Measurements from ENCODE around the gene PLD6. TPM values are rescaled to one million over a fixed set of nuclear protein-coding genes. Genes with fewer than 3 reads are reported as not detected.

Gene PLD6
- total and polyA plus RNA-seq, 10 of the 15 experiments (the other 5 are each of a cell fraction or from before 2014, with no cell fraction given), result 4.7 to 21.4 (median 12.0) TPM

- Histone ChIP-seq H3K36me3 (ENCODE audit: control insufficient read depth in 2 of 2, insufficient read depth in 2 of 2, low read length in 1 of 2) (peaks cover 16 to 26% of the 10 kb centered on the region in 2 experiments; a peak in 3 of 4 replicates), H4K20me1 (ENCODE audit: control insufficient read depth, insufficient read depth) (no peaks in the 10 kb centered on the region), H3K27ac (ENCODE audit: control insufficient read depth, insufficient read depth) (no peak overlapping the region), H2AFZ (ENCODE audit: control insufficient read depth, low read depth, low read length) (no peak overlapping the region), H3K4me1 (ENCODE audit: control insufficient read depth, insufficient read depth, low read length) (no peaks in the 10 kb centered on the region), H3K9ac (ENCODE audit: control insufficient read depth, insufficient read depth, low read length) (no peak overlapping the region), H3K27me3 (replicated peaks in 1 of 2; ENCODE audit: control insufficient read depth in 2 of 2, insufficient read depth in 2 of 2, low read length in 1 of 2) (no peaks in the 10 kb centered on the region), H3K9me3 (replicated peaks; ENCODE audit: control insufficient read depth, insufficient read depth, low read length) (no peaks in the 10 kb centered on the region), H3K79me2 (ENCODE audit: control insufficient read depth, insufficient read depth, low read length) (no peaks in the 10 kb centered on the region), H3K4me2 (ENCODE audit: control insufficient read depth, insufficient read depth) (no peak overlapping the region), H3K4me3 (no peak overlapping the region)
- 0 out of 2 replicates have a peak, but pooled peaks have one; percentile 20 for TF ChIP-seq PAX5 (IDR thresholded peaks at IDR 0.05; ENCODE audit: borderline replicate concordance, low read depth, low read length)
- TF ChIP-seq MTA3 (IDR thresholded peaks at IDR 0.05; ENCODE audit: borderline replicate concordance, low read length), result no peak
- TF ChIP-seq ETV6 (conservative IDR thresholded peaks at IDR 0.05 in 1 of 2, IDR thresholded peaks at IDR 0.05 in 1 of 2; ENCODE audit: borderline replicate concordance in 1 of 2, low read depth in 1 of 2), result no peak
- ChIA-PET POLR2A (no interaction called here), CTCF (interaction anchor here (0.6 kb wide), 1 partner anchor 1830 kb away, joined by 4 read pairs; no protein-coding TSS in a partner anchor), RAD21 (ENCODE audit: unreplicated experiment) (no interaction called here), SMC1A (ENCODE audit: uncharacterized antibody, unreplicated experiment) (interaction anchor here (0.5 kb wide), 1 partner anchor 65 kb away, joined by 3 read pairs; the partner anchor contains the start of gene FLCN)
- intact Hi-C loops (cut with micrococcal nuclease; ENCODE audit: unreplicated experiment) (no loop called here), in situ Hi-C loops (cut with MboI) (no loop called here)
- DNase-seq (ENCODE audit: low read depth, low spot score) (no peak), ATAC-seq (no peak), FAIRE-seq (no peak)
- no TSS peak for BruUV-seq (replicated peaks)
- WGBS (ENCODE audit: insufficient coverage, insufficient replicate concordance, low lambda C conversion rate, missing lambda C conversion rate), result 91% methylated on average over 26 of the region's 26 CpGs
These were observed 33.9 kb downstream of the PLD6 start for GRCh38 chr17:17172001-17172939.

- Histone ChIP-seq H3K27ac (ENCODE audit: control insufficient read depth, insufficient read depth) (no peak overlapping the region), H3K4me2 (ENCODE audit: control insufficient read depth, insufficient read depth) (no peak overlapping the region), H3K4me3 (no peak overlapping the region), H3K36me3 (ENCODE audit: control insufficient read depth in 2 of 2, insufficient read depth in 2 of 2, low read length in 1 of 2) (peaks cover 11 to 27% of the 10 kb centered on the region in 2 experiments; a peak in 3 of 4 replicates), H3K79me2 (ENCODE audit: control insufficient read depth, insufficient read depth, low read length) (no peaks in the 10 kb centered on the region), H3K9me3 (replicated peaks; ENCODE audit: control insufficient read depth, insufficient read depth, low read length) (no peaks in the 10 kb centered on the region), H3K4me1 (ENCODE audit: control insufficient read depth, insufficient read depth, low read length) (no peaks in the 10 kb centered on the region), H3K9ac (ENCODE audit: control insufficient read depth, insufficient read depth, low read length) (no peak overlapping the region), H2AFZ (ENCODE audit: control insufficient read depth, low read depth, low read length) (no peak overlapping the region), H4K20me1 (ENCODE audit: control insufficient read depth, insufficient read depth) (no peaks in the 10 kb centered on the region), H3K27me3 (replicated peaks in 1 of 2; ENCODE audit: control insufficient read depth in 2 of 2, insufficient read depth in 2 of 2, low read length in 1 of 2) (no peaks in the 10 kb centered on the region)
- POLR2A ChIA-PET, result no interaction called here
- BruUV-seq (replicated peaks), result no TSS peak
- WGBS (ENCODE audit: insufficient coverage, insufficient replicate concordance, low lambda C conversion rate, missing lambda C conversion rate), result 59% methylated on average over 7 of the region's 7 CpGs
- no peak for TF ChIP-seq EGR1 (IDR thresholded peaks at IDR 0.05; ENCODE audit: borderline replicate concordance in 1 of 2, low read depth in 2 of 2, low read length in 2 of 2)
- no peak for TF ChIP-seq ASH2L (IDR thresholded peaks at IDR 0.05; ENCODE audit: borderline replicate concordance, low read depth)
- no peak for TF ChIP-seq ZBTB40 (IDR thresholded peaks at IDR 0.05; ENCODE audit: borderline replicate concordance)
- no peak for TF ChIP-seq IKZF2 (IDR thresholded peaks at IDR 0.05)
- TF ChIP-seq BCL3 (IDR thresholded peaks at IDR 0.05; ENCODE audit: borderline replicate concordance, insufficient read depth, low read depth, low read length, poor library complexity, severe bottlenecking), result no peak
- TF ChIP-seq FOXK2 (IDR thresholded peaks at IDR 0.05), result no peak
- CTCF ChIA-PET, result no interaction called here
- DNase-seq (ENCODE audit: low read depth, low spot score), result no peak
- intact Hi-C loops (cut with micrococcal nuclease; ENCODE audit: unreplicated experiment), result no loop called here
- RAD21 ChIA-PET (ENCODE audit: unreplicated experiment), result no interaction called here
- ATAC-seq, result no peak
- SMC1A ChIA-PET (ENCODE audit: uncharacterized antibody, unreplicated experiment), result no interaction called here
- in situ Hi-C loops (cut with MboI), result no loop called here
- no peak for FAIRE-seq
These were observed 34.9 kb downstream of the PLD6 start for GRCh38 chr17:17171186-17171585.

Measured in GM12878 (cell line).